ENCODE data around the gene MYO1F.
A peak's percentile ranks its signal among the peaks of the same experiment; 100 is the strongest.
"Not testable (repeated sequence)": the region's sequence is repeated elsewhere in the genome, so short reads cannot be mapped to it uniquely, and the experiment has no call there.

MYO1F gene

DNA sequence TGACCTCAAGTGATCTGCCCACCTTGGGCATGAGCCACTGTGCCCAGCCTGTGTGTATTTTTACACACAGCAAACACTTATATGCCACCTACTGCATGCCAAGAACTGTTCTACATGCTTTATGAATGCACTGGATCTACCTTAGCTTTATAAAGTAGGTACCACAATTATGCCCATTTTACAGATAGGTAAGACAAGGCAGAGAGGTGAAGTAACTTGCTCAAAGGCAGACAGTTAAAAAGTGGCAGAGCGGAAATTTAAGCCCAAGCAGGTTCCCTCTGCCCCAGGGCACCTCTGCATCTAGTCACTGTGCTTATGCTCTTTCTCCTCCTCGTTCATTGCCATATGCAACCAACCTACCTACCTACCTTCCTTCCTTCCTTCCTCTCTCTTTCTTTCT is 22.8 kb upstream of the MYO1F start:
- DNase-seq (ENCODE audit: low read depth) = no peak

DNA sequence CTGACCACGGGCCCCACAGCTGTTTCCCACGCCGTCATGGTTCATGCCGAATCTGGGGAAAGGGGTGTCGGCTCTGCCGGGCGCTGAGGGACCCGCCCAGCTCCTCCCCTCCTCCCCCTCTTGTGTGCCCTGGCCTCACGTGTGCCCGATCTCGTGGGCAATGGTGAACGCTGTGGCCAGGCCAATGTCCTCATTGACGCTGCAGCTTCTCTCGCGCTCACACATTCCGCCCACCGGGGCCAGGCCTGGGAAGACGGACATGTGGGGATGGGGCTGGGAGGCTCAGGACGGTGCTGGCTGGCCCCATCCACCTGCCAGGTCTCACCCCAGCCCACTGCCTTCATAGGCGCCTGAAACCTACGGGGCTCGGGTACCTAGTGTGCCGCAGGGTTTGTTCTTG is 18.9 kb upstream of the MYO1F start:
- no peak for DNase-seq (ENCODE audit: low read depth)

DNA sequence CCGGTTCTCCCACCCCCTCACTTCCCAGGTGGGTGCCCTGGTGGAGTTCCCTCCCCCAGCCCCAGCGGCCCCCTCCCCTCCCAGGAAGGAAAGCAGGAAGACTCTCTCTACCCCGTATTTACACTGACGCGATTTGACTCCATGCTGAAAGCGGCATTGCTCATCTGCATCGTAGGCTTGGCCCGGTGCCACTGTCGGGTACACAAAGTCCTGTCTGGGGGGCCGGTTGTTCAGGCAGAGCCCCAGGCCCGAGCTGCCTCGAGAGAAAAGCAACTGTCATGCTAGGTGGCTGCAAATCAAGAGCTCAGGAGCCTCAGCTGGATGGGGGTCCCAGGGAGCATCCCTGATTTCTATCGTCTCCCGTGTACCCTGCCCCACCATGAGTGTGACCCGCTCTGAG is 18.4 kb upstream of the MYO1F start:
- DNase-seq (ENCODE audit: low read depth) = no peak

DNA sequence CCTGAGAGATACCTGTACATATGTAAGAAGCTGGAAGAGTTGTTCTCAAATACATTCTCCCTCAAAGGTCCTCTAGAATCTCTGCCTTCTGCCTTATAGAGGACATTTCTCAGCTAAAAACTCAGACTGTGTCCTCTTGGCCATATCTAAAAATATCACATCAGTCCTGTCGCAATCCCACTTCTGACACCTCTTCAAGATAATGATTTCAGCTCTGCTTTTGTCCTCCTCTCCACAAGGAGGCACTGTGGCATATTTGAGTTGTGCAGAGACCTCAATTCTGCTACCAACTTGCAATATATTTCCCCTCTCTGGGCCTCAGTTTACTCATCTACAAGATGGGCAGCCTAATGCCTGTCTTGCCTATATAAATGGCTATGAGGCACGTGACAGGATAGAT is 16.7 kb upstream of the MYO1F start:
- DNase-seq (ENCODE audit: low read depth) = no peak

DNA sequence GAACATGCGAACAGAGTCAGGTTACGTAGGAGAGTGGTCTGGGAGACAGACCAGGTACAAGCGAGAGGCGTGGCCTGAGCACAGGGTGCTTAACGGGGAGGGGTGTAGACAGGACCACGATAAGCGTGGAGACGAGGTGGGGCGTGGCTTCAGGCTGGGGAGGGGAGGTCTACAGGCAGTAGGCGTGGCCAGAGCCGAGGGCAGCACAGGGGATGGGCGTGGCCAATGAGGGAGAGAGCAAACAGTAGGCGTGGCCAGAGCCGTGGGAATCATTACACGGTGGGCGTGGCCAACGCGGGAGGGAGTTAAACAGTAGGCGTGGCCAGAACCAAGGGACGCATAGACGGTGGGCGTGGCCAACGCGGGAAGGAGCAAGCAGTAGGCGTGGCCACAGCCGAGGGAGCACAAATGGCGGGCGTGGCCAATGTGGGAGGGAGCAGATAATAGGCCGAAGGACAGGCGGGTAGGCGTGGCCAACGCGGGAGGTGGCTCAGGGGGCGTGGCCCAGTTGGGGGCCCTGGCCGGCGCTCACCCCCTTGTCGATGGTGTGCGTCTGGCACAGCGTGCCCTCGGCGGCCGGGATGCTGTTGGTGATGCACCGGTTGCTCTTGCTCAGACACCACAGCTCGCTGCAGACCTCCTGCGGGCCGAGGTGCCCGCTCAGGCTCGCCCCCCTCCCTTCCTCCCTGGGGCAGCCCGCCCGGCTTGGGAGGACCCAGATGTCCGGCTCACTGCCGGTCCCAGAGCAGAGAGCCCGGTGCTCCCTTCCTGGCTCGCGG is 15.2 kb upstream of the MYO1F start:
- DNase-seq (ENCODE audit: low read depth) = peak; percentile 86

DNA sequence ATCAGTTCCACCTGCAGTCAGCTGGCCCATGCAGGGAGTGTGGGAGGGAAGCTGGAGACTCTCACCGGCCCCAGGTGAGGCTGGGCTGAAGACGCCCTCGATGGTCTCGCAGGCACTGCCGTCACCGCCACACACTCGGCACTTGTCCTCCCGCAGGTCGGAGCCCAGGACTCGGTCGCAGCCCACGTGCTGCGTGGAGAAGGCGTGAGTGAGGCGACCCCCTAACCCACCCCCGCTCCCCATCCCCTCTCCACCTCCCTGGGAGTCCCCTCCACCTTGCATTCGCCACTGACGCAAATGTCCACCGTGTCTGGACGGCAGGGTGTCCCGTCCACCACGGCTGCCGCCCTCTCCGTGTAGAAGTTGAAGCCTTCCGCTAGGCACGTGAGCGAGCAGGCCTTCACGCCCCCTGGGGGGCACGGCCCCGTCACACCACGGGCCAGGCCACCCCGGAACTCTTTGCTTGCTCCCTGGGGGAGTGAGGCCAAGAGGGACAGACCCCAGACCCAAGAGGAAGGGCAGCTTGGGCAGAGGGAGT is 12.0 kb upstream of the MYO1F start:
- DNase-seq (ENCODE audit: low read depth) = no peak

DNA sequence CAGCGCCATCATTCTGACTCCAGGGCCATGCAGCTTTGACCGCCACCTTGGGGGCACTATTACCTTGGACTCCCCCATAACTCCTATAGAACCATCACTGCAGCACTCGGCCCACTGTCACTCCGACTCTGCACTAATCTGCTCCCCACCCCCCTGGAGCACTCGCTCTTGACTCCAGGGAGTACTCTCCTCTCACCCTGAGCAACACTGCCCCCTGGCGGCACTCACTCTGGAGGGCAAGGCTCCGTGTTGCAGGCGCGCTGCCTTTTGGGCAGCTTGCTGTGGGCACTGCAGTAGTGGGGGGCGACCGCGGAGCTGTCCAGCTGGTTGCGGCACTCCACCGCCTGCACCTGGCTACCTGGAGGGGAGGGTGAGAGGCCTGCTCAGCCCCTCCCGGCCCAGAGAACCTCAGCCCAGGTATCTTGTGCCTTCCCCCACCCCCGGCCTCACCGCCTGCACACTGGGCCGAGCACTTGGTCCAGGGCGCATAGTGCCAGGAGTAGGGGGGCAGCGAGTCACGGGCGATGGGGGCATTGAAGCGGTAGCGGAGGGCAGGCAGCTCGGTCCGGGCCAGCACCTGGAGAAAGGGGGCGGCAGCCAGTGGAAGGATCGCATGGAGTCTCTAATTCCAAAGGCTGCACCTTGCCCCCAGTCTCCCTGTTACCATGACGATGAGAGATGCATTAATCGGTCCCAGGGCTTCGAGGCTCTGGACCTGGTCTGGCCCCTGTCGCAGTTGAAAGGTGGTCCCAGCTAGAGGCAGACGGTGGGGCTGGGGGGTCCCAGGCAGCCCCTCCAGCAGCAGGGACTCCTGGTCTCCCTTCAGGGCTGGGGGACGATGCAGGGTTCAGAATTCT is 8.9 kb upstream of the MYO1F start:
- peak; percentile 47 for DNase-seq (ENCODE audit: low read depth)

DNA sequence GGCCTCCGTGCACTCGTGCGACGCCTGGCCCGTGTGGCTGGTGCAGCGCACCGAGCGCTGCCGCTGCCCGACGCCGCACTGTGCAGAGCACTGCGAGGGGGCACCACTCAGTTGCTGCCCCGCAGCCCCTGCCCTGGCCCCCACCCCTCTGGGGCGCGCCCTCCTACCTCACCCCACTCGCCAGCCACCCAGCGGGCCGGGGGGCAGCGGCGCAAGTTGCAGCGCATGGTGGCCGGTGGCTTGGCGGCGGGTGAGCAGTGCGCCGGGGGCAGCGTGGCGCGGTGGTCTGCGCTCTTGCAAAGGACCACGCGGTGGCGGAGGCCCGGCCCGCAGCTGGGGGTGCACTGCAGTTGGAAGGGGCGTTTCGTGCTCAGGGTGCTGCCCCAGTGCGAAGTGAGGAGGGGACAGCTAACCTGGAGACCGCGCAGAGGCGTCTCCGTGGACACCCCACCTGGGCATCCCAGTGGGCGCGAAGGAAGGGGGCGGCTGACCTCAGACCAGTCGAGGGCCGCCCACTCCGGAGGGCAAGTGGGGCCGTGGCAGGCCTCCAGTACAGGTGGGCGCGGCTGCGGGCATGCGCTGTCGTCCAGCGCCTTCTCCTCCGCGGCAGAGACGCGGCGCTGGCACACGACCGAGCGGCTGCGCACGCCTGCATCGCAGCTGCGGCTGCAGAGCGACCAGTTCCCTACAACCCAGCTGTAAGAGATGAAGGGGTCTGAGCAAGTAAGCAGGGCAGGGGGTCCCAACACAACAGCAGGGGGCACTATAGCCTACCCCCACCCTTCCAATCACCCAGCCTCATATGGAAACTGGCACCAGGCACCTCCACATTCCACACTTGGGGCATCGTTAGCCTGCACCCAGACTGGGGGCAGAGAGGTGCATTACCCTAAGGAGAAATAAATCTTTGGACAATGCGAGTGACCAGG is 8.0 kb upstream of the MYO1F start:
- no peak for DNase-seq (ENCODE audit: low read depth)

DNA sequence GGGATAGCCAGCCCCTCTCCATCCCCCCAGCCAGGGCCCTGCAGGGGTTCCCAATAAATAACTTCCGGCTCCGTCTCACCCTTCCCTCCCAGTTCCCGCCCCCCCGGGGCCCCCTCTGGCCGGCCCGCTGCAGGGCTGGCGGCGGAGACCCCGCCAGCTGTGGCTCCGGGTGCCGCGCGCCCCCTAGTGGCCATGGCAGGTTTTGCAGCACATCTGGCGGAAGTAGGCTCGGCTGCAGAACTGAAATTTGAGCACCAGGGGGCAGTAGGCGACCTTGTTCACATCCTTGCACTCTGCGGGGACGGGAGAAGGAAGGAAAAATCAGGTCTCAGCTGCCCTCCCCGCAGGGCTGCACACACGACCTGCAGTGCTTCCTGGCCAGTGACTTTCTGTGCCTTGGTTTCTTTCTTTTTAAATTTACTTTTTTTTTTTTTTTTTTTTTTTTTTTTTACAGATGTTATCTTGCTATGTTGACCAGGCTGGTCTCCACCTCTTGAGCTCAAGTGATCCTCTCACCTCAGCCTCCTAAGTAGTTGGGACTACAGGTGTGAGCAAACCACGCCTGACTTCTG is 3.6 kb upstream of the MYO1F start:
- DNase-seq (ENCODE audit: low read depth) = peak; percentile 73

DNA sequence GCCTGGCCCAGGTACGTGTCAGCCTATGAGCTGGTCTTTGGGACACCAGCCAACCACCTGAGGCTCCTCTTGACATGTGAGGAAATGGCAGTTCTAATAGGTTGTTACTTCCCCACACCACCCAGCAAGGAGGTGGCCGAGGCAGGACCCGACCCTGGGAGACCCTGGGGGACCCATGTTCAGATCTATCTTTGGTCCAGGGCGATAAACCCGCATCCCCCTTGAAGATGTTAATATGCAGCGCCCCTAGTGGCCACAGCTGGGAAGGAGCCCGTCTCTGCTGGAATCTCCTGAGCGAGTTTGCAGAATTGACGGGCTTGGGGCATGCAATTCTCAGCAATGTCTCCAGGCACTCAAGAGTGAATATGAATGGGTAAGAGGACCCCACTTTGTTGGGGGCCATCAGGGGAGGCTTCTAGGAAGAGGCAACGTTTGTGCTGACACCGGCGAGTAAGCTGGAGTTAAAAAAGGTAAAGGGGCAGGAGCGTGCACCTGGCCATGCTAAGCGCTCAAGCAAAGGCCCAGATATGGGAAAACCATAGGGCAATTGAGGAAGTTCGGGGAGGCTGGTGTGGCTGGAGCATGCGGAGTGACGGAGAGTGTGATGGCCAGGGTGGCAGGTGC is 1.5 kb upstream of the MYO1F start:
- peak; percentile 80 for DNase-seq (ENCODE audit: low read depth)

DNA sequence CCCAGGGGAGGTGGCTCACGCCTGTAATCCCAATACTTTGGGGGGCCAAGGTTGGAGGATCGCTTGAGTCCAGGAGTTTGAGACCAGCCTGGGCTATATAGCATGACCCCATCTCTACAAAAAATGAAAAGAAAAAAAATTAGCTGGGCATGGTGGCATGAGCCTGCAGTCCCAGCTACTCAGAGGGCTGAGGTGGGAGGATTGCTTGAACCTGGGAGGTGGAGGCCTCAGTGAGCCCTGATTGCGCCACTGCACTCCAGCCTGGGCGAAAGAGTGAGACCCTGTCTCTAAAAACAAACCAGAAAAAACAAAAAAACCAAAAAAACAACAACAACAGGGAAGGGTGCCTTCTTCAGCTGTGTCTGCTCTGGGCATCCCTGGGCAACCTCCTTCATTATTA is 499 bp upstream of the MYO1F start:
- DNase-seq (ENCODE audit: low read depth) = no peak

DNA sequence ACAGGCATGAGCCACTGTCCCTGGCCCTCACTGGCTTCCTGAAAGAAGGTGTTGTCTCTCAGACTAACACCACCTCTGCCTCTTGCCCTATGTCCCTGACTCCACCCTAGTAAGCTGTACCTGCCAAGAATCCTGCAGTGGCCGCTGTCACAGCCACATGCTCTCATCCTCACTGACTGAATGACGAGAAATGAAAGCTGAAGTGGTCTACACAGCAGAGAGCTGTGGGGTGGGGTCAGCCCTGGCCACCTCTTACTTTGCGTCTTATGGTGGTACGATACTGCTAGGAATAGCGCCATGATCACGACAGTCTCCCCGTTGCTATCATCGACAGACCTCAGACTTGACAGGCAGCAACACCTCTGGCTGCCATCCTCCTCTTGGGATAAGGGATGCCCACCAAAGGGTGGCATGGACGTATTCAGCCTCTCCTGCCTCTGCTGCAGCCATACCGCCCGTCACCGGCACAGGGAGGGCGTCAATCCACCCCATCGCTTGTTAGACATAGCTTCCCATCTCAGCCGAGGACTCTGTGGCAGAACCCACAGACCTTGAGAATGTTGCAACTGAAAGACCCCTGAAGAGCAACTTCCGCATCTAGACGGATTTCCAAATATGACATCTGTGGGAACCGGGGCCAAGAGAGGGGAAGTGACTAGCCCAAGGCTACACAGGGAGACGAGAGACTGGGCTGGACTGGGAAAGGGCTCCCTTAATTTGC is 809 bp downstream of the MYO1F start:
- DNase-seq (ENCODE audit: low read depth) = no peak

DNA sequence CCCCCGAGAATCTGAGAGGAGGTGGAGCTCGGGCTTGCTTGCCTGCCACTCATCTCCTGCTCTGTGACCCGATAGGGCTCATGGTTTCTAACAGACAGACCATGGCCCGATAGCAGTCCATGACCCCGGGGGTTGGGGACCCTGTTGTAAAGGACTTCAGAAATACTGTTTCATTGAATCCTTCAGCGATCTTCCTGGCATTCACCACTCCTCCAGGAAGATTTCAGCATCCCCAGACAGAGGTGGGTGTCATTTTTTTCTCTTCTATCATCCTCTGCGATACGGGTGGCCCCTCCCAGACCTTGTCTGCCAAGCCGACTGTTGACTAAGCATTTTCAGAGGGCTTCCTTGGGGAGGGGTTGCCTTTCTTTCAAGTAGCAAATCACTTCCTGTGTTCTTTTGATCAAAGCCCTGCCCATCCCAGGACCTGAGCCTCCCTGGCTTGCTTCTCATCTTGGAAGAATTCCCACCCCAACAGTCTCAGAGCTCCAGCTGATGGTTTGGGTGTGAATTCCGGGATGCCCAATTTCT is 1.7 kb downstream of the MYO1F start:
- no peak for DNase-seq (ENCODE audit: low read depth)

DNA sequence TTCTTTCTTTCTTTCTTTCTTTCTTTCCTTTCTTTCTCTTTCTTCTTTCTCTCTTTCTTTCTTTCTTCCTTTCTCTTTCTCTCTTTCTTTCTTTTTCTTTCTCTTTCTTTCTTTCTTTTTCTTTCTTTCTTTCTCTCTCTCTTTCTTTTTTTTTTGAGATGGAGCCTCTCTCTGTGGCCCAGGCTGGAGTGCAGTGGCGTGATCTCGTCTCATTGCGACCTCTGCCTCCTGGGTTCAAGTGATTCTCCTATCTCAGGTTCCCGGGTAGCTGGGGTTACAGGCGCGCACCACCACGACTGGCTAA is 2.7 kb downstream of the MYO1F start:
- not testable (repeated sequence) for DNase-seq (ENCODE audit: low read depth)

DNA sequence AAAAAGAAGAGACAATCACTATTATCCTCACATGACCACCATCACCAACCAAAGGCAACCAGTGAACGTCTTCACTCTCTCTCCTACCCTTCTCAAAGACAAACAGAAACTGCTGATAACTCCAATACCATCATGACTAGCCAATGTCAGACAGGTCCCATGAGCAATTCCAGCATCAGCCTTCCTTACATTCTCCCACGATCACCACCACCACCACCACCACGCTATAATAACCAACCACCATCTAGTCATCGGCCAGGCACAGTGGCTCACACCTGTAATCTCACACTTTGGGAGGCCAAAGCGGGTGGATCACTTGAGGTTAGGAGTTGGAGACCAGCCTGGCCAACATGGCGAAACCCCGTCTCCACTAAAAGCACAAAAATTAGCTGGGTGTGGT is 3.9 kb downstream of the MYO1F start:
- no peak for DNase-seq (ENCODE audit: low read depth)

DNA sequence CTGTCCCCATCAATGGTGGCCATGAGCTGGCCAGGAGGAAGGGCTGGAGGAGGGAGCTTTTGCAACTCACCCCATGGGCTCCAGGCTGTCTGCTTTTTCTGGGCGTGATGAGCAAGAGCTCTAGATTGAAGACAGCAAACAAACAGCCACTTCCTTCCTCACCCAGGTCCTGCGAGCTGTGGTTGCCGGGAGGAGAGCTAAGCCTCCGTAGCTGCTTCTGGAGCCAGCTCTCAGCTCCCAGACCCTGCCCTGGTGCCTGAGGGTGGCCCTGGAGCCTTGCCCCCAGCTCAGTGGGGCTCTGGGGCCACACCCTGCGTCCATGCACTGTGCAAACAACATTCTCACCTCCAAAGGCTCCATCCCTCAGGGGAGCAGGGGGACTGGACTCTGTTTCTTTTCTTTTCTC is 6.2 kb downstream of the MYO1F start:
- DNase-seq (ENCODE audit: low read depth) = no peak

DNA sequence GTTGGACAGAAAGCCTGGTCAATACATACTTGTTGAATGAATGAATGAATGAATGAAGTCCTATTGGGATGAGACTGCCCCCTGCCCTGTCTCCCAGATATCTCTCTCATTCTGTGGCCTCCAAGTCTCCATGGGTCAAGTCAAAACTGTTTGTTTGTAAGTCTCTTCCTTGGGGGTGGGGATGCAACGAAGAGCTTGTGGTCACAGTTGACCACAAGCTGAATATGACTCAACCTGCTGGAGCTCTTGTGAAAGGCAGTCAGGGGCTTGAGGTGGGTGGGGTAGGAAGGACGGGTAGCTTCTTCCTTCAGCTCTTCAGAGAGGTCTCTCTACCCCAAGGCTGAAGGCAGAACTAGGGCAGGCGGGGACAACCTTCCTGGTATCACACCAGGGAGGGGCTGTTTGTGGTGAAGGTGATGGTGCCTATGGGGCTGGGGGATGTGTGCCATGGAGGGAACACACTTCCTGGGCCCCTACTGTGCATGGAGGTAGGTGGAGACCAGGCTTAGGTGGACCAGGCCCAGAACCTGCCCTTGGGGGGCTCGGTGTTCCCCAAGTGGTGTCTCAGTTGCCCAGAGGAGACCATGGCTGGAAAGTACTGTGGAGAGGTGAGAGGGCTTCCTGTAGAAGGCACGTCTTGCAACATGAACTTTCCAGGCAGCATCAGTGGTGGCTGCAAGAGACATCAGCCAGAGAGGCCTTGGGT is 8.0 kb downstream of the MYO1F start:
- DNase-seq (ENCODE audit: low read depth) = peak; percentile 47

DNA sequence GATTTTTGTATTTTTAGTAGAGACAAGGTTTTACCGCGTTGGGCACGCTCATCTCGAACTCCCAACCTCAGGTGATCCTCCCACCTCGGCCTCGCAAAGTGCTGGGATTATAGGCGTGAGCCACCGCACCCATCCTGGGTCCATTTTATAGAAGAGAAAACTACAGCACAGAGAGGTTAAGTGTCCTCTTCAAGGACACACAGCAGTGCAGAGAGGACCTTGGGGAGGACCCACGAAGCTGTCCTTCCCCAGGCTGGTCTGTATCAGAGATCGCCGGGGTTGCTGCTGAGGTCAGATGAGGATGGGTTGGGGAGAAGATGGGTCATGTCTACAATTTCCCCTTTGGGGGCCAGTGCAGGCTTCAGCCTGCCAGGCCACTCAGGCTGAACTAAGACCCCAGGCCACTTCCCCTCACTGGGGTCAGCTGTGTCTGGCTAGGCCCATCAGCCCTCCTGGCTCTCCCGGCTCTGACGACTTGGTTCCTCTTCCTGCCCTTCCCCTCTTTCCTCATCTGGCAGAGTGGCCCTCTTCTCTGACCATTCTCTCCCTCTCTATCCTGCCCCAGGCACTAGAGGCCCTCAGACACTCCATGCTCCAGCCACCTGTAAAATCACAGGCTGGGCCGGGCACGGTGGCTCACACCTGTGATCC is 9.6 kb downstream of the MYO1F start:
- DNase-seq (ENCODE audit: low read depth) = no peak

DNA sequence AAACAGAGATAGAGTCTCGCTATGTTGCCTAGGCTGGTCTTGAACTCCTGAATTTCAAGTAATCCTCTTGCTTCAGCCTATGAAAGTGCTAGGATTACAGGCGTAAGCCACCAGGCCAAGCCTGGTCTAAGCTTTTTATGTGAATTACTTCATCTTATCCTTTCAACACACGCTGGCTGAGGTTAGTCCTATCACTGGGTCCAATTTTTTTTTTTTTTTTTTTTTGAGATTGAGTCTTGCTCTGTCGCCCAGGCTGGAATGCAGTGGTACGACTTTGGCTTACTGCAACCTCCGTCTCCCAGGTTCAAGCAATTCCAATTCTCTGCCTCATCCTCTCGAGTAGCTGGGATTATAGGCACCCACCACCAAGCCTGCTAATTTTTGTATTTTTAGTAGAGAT is 10.4 kb downstream of the MYO1F start:
- DNase-seq (ENCODE audit: low read depth) = no peak

All from stimulated activated CD8-positive, alpha-beta memory T cell treated with anti-CD3 and anti-CD28 coated beads, Interleukin-15, amount 100 ng/mL, for 1 hour (primary cell).